SKM-1 (cell line): ENCODE data around the gene ALG11.

Experiments used
- DNase-seq: peaks from one replicate; lab custom pipeline; 2025; ENCODE audit not compliant: unreplicated experiment; lab: John Stamatoyannopoulos, UW

The ALG11 gene

DNA sequence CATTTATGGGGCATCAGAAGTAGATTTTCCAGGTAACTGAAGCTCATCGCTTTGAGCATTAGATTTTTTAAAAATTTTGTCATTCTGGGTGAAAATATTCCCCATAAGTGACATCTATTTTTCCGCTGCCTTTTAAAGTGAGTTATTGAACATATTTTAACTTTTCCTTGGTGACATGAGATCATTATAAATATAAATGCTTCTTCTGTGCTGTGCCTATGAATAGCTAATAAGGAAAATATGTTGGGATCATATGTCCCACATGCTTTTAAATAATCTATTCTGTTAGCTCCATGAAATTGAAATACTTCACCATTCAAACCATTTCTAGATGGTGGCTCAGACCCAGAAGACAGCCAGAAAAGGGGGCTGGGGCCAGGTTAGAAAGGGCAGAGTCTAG, 15.0 kb upstream of the ALG11 start:
- no peak for DNase-seq

DNA sequence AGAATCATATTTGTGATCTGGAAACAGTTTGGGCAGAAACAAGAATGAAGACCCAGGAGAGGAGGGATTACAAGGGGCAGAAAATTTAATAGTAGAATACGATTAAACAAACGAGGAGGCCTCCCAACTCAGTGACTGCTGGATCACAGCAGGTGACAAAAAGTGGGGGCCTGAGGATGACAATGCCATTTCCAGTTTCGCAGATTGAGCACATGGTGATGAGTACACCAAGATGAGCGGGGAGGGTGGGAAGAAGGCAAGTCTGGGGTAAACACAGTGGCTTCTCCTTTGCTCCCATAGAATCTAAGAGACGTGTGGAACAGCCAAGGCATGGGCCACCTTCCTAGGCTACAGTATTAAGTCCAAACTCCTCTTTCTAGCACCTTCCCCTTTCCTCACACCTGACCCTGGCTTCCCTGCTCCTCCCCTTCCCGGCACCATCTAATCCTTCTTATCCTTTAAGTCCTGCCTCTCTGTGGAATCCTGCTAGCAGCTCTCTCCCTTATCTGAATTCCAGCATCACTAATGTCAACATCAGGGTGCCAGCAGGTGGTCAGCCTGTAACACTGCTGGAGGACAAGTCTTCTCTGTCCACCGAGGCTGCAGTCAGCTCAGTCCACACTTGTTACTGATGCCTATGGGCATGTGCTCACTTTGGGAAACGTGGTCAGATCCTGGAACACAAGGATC, 14.4 kb upstream of the ALG11 start:
- DNase-seq: no peak

DNA sequence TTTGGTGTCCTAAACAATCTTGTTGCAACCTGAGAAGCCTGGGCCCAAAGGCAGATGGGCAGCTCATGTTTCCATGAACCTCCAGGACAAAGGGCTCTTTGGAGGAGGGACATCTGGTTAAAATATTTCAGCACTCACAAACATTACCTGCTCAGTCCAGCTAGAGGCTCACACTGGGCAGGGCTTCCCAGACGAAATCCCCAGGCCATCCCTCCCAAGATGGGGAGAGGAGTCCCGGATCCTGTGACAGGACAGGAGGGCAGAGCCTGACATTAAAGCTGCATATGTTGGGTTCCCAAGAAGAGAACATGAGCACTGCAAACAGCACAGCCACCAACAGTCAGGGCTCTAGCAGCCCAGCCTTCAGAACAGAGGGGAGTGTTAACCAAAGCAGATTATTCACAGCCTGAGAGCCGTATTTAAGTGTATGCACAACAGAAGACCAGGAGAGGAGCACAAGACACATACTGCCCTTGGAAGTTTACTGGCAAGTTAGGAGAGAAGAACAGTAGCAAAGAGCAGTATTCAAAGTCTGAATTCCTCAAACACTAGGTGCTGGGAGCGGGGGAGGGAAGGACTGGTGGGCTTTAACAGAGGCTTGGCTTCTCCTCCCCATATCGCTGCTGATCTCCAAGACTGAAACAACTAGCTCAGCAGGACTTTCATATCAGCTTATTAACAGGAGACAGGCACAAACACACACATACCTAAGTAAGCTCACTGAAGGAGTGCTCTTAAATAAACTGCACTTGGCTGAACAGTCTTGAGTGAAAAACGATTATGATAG, 13.3 kb upstream of the ALG11 start:
- no peak for DNase-seq

DNA sequence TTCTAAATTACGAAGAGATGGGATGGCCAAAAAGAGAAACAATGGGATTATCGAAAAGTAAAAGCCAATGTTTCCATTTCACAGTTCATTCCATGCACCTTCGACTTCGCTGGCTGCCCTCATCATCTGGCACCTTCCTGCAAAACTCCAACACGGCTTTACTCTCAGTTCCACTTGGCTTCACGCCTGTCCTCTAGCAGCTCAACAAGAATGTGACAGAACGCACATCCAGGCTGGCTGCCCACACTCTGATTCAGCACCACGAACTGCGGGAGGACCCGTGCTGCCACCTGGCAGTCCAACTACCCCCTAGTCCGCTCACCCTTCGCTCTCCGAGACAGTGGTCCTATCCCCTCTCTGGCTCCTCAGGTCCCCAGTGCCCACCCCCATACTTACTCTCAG, 12.7 kb upstream of the ALG11 start:
- DNase-seq: no peak

DNA sequence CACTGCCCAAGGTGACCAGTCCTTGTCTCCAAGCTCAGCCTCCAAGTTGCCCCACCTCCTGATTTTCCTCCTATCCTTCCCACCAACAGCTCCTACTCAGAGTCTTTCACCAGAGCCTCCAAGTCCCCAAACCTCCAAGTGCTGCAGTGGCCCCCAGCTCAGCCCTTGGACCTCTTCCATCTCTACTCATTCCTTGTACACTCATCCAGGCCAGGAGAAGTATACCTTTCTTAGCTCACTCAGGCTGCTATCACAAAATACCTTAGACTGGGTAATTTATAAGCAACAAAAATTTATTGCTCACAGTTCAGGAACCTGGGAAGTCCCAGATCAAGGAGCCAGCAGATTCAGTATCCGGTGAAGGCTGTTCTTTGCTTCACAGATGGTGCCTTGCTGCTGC, 12.3 kb upstream of the ALG11 start:
- DNase-seq: no peak

DNA sequence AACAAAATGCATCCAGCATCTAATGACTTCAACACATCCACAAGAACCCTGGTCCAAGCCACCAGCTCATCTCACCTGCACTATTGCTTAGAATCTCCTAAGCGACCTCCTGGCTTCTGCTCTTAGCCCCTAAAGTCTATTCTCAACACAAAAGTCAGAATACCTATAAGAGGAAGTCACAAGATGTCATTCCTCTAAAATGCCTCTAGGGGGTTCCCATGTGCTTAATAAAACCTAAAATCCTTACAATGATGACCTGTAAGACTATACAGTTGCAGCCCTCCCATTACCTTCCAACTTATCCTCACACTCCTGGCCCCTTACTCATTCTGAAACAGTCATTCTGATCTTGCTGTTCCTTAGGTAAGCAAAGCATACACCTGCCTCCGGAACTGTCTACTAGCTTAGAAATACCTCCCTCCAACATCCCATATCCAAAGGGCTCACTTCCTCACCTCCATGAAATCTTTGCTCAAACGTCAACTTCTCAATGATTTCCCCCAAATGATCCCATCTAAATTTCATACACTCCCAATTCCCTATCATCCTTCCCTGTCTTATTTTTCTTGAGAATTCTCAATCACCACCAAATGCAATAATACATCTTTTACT, 11.0 kb upstream of the ALG11 start:
- peak; percentile 71 for DNase-seq

DNA sequence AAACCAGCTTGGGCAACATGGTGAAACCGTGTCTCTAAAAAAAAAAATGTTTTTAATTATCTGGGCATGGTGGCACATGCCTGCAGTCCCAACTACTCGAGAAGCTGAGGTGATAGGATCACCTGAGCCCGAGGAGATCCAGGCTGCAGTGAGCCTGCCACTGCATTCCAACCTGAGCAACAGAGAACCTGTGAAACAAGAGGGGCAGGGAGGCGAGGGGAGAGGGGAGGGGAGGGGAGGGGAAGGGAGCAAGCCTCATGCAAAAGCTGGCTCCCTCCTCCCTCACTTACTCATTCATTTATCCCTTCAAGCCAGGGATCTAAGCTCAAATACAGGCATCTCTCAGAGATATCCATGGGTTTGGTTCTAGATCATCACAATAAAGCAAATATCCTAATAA, 9.8 kb upstream of the ALG11 start:
- no peak for DNase-seq

DNA sequence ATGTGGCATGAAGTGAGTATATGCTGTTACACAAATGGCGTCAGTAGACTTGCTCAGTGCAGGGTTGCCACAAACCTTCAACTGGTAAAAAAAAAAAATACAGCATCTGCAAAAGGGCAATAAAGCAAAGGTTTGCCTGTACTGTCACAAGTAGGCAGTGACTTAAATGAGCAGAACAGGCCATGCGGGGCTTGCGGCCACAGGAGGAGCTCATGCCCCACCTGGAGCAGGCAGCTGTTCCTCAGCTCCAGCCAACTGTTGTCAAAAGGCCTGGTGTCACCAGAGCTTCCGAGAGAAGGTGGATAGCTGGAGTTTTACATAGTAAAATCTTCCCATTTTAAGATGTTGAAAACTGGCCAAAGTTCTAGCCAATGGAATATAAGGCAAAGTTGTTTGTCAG, 8.7 kb upstream of the ALG11 start:
- DNase-seq: no peak

DNA sequence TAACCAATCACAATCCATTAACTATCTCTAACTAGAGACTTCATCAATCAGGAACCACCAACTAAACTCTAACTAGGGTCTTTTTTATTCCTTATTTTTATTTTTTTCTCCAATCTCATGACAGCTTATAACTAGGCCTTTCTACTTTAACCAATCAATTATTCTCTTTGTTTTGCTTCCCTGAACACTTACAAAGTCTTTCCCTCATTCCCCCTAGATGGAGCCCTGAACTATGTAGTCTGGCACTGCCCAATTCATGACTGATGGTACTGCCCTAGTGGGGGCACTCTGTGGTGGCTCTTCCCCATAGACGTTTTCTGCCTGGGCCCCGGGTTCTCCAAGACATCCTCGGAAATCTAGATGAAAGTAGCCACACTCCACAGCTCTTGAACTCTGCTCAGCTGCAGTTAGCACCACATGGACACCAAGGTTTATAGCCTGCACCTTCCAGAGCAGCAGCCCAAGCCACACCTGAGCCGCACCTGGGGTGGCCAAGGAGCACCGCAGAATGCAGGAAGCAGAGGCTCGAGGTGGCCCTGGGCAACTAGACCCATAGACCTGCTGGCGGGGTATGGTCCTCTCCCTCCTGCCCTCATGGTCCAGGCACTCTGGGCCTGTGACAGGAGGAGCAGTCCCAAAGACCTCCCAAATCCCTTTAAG, 7.6 kb upstream of the ALG11 start:
- DNase-seq: no peak

DNA sequence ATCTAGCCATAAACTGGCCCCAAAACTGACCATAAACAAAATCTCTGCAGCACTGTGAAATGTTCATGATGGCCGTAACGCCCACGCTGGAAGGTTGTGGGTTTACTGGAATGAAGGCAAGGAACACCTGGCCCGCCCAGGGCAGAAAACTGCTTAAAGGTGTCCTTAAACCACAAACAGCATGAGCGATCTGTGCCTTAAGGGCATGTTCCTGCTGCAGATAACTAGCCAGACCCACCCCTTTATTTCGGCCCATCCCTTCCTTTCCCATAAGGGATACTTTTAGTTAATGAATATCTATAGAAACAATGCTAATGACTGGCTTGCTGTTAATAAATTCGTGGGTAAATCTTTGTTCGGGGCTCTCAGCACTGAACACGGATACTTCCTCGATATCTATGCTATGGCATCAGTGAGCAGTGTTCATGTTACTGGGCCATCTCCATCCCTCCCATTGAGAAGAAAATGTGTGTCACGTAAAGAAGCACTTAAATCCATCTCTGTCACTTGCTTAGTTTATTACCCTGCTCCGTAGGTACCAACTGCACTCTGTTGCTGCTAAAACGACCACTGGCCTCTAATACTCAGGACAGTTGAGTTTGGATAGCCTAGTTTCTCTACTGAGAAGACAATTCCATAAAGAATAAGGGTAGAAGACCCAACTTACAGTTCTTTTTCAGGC, 6.2 kb upstream of the ALG11 start:
- DNase-seq: no peak

DNA sequence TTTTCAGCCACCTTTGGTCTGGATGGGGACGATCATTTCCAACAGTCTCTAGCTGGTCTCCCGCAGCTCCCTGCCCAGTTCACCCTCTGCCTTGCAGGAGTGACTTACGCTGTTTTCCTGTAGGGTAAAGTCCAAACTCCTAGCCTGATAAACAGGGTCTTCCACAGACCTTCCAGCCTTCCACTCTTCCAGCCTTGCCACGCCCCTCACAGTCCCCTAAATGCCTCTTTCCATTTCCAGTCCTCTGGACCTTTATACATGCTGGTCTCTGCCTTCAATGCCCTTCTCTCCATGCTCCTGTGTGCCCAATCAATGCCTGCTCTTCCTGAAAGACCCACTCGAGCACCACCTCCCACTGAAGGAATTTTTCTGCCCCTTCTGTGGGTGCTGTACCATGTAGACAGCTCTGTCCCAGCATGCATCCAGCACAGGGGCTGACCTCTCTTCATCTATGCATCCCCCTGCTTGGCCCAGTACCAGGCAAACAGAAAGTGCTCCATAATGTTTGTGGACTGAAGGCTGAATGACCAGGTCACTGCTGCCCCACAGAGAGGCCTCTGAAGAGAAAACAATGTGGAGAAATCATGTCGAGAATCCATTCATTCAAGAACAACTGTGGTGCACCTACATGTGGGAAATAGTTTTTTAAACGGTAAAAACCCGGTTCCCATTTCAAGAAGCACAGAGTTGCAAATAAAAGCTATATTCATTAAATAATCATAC, 5.5 kb upstream of the ALG11 start:
- no peak for DNase-seq

DNA sequence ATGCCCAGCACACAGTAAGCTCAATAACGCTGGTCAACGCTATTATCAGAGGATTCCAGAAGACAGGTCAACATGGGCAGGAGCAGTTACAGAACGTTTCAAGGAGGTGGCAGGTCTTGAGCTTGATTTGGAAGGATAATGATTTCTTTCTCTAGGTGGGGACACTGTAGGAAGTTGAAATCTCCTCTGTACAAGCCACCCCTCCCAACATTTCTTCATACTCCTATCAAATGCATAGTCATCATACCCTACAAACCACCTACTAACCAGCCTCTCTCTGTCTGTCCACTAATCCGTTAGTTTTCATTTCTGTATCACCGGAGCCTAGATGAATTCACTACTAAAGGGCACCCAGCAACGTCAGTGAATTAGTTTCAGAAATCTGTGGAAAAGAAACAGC, 2.3 kb upstream of the ALG11 start:
- no peak for DNase-seq

DNA sequence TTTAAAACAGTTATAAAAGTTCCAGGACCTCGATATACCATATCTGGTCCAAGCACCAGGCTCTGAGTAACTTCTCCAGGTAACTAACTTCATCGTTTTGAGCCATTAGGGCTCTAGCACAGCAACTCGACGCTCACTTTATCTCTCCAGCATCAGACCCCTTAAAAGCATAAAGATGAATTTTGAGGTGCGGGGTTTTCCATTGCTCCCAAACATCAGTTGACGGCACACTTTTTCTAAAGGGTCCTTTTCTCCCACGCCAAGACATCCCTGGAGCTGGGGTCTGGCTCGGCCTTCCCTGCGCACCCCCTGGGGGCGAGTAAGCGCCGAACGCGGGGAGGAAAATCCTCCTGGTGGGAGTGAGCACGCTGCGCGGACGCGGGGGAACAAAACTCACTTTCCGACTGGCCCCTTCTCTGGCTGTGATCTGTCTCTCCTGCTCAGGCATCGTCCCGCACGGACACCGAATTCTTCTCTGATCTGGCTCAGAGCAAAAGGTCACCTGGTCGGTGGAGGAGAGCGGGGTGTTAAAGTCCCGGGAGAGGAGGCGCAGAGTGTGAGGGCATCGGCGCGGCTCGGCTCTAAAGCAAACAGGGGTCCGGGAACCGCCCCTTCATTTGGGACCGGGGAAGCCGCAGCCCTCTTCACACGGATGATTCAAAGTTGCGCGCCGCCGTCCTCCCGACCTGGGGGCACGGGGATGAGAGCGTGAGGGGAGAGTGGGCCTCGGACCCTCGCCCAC, 1.1 kb upstream of the ALG11 start, which contains the start of gene ATP7B:
Gene ATP7B, minus strand, starts transcription at position 561 of the 742 bp plus-strand sequence. Its CDS starts 113 bp downstream, at position 448.
- no peak for DNase-seq

DNA sequence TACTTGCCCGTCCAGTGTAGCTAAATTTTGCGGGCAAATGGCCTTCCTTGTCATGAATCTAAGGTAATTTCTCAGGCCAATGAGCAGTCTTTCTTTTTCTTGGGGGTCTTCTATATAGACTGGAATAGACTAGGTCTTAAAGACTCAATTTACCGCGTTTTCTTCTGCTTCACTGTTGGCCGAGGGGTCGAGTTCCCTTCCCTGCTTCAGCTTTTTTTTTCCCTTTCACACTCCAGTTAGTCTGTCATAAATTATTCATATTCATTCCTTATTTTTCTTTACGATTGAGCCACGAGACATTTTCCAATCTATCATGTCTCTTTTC, 276 bp downstream of the ALG11 start:
- no peak for DNase-seq

DNA sequence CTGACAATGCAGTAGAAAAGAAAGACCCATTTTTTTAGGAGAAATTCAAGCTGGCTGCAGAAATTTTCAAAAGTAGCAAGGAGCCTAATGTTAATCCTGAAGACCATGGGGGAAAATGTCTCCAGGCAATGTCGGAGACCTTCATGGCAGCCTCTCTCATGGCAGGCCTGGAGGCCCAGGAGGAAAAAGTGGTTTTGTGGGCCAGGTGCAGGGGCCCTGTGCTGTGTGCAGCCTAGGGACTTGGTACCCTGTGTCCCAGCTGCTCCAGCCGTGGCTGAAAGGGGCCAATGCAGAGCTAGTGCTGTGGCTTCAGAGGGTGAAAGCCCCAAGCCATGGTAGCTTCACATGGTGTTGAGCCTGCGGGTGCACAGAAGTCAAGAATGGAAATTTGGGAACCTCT, 4.1 kb downstream of the ALG11 start:
- DNase-seq: no peak

DNA sequence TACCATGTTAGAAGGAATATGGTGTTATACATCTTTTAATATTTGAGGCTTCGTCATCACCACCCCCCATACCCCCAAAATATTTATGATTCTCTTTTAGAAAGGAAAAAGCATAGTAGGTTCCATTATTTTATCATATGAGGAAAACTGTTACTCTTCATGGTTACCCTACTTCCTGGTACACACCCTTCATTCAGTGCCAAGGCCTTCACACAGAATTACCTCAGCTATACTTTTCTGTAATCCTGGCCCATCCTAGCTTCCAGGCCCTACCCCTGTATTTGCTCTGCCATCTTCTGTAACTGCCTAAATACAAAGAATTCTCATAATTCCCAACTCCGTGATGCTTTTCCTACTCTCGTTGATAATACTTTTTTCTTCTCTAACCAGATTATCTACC, 8.0 kb downstream of the ALG11 start:
- no peak for DNase-seq

DNA sequence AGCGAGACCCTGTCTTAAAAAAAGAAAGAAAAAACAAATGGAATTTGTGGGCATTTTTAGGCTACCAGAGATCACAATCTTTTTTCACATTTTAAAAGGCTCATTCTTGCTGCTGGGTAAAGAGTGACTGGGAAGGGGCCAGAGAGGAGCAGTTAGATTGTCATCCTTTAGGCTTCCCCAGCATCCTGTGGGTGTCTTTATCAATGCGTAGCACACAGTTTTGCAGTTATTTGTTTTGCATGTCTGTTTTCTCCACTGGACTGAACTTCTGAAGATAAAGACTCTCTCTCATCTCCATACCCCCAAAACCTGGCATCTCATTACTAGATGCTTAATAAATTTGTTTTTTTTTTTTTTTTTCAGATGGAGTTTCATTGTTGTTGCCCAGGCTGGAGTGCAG, 10.2 kb downstream of the ALG11 start:
- no peak for DNase-seq

DNA sequence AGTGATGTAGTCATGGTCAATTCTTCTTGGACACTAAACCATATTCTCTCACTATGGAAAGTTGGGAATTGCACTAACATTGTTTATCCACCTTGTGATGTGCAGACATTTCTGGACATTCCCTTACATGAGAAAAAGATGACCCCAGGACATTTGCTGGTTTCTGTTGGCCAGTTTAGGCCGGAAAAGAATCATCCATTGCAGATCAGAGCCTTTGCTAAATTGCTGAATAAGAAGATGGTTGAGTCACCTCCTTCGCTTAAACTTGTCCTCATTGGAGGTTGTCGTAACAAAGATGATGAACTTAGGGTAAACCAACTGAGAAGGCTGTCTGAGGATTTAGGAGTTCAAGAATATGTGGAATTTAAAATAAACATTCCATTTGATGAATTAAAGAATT, 12.3 kb downstream of the ALG11 start, which contains the start of gene UTP14C:
Gene UTP14C, plus strand, starts transcription at position 211 of the 400 bp plus-strand sequence. CDS start 4,114 bp downstream, outside the sequence.
- no peak for DNase-seq

DNA sequence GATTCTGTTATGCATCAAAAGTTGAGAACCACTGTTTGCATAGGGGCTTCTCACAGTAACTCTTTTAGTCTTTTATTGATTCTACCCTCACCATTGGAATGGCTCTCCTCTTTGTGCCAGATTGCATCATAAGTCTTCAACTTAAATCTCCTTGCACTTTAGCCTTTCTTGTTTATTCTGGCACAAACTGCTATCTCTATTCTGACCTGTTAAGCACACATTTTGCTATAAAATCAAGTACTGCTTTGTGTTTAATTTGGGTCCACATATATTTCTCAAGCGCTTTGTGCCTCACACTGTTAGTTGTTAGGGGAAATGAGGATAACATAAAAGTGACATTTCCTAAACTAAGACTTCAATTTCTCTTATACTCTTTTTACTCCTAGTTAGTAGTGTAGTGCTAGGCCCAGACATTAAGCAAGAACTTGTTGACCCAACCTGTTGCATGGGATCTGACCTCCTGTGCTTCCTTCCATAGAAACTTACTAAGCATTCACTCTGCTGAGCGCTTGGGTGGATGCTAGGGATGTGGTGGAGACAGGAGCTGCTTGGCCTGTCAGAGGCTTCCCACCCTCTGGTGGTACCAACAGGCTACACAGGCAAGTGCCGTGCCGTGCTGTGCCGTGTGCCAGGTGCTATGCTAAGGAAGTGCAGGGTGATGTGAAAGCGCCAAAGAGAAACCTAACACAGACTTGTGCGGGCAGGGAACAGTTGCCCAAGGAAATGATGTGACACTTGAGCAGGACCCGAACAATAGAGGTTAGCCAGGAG, 13.5 kb downstream of the ALG11 start:
- DNase-seq: no peak
